Measurements from ENCODE around the gene FAF1.

FAF1 gene

DNA sequence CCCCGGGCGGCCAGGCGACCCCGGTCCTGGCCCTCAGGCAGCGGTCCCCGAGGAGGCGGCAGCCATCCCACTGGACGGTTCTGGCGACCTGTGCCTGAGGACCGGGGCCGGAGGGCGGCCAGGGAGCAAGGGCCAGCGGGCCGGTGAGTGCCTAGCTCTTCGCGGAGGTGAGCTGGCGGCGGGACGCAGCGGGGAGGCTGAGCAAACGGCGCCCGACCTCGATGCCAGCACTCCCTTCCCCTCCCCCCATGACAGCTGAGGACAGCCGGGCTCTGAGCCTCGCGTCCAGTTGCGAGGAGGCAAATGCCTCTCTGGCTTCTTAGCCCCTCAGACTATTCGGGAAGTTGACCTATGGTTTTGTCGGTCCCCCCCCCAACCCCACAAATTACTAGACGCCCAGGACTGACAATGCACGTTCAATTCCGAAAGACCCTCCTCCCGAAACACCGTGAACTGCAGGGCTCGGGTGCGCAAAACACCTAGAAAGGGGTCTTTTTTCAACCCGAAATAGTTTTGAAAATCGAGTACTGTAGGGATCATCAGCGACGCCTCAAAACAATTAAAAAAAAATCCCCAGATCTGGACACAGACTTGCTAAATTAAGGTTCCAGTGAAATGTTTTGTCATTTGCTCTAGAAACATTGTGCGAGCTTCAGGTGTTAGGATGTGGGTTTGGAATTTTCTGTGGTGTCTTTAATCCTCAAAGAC lies 18.2 kb upstream of the FAF1 start:
- DNase-seq (ENCODE audit: low read depth in 4 of 4, low spot score in 1 of 4) = no peak

DNA sequence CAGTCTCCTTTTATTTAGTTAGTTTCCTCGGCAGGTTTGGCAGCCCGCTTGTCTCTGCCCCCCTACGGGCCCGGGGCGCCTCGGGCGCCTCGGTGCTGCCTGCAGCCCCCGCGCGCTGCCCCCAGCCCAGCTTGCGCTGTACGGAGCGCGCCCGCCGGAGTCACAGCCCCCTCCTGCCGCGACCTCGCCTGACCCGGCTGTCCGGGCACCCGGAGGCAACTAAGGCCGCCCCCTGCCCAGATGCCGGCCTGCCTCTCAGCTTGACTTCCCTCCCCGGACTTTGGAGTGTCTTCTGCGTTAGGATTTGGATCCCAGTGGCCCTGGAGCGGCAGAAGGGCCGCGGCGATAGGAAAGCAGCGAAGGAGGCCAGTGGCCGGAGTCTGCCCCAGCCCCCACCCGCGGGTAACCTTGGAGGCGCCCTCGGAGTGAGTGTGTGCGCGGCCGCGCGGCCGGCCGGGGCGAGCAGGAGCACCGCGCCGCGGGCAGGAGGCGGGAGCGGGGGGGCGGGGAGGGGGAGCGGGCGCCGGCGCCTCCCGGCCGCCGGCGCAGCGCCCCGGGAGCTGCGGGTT lies 17.6 kb upstream of the FAF1 start:
- no peak for DNase-seq (ENCODE audit: low read depth in 4 of 4, low spot score in 1 of 4)

DNA sequence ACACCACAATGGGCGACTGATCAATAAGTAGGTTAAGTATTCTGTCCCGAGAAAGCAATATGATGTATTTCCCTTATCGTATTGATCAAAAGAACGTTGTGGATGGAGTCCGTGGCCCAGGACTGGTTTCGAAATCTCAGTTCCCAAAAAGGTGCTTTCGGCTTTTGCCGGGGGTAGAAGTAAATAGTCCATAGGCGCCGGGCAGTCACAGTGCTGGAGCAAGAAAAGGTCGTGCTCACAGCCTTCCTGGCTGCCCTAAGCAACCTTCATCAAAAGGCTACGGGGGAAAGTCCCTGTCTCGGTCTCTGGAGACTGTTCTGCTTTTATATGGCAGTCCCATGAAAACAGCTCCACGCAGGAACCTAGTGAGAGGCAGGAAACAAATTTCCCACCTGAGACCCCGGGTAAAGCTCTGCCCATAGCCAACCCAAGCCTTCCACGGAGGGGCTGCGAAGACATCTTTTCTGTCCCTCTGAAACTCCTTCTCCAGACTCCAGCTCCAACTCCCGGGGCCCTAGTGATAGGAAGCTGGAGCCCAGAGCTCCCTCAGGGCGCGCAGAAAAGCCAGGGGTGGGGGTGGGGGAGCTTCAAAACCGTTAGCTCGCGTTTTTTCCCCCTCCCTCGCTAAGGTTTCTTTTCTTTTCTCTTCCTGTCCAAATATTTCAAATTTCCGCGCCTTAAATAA lies 17.0 kb upstream of the FAF1 start:
- DNase-seq (ENCODE audit: low read depth in 4 of 4, low spot score in 1 of 4) = no peak

- no peak for DNase-seq (ENCODE audit: low read depth in 4 of 4, low spot score in 1 of 4)
Measured at GRCh38 chr1:50976111-50976889, 16.2 kb upstream of the FAF1 start.

DNA sequence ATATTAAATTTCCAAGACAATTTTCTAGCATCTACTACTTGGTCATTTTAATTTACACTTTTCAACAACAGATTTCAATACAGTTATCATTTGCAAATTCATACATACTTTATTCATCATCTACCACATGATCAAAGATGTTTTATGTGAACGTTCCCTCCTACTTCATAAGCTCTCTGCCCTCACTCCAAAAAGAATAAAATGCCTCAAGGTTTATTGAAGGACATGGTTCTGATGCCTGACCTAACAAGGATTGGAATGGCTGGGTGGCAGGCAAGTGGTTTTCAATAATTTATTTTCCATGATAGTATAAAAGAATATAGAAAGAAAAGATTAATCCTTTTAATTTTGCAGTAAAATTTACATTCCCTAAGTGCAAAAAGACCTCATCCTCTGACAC lies 15.4 kb upstream of the FAF1 start:
- no peak for DNase-seq (ENCODE audit: low read depth in 4 of 4, low spot score in 1 of 4)

DNA sequence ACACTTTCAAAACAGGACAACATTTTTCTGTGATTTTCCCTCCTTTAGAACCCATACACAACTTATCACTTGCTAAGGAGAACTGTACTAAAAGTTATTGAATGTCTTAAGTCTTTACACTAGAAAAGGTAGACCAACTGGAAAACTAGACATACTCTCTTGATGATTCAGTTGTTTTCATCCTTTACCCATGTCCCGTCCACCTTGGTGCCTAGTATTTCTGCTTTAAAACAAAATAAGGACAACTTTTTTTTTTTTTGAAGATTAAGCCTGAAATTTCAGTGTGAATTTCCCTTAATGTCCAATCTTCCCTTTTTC lies 14.5 kb upstream of the FAF1 start:
- DNase-seq (ENCODE audit: low read depth in 4 of 4, low spot score in 1 of 4) = no peak

- no peak for DNase-seq (ENCODE audit: low read depth in 4 of 4, low spot score in 1 of 4)
Measured at GRCh38 chr1:50973875-50974617, 14.0 kb upstream of the FAF1 start.

DNA sequence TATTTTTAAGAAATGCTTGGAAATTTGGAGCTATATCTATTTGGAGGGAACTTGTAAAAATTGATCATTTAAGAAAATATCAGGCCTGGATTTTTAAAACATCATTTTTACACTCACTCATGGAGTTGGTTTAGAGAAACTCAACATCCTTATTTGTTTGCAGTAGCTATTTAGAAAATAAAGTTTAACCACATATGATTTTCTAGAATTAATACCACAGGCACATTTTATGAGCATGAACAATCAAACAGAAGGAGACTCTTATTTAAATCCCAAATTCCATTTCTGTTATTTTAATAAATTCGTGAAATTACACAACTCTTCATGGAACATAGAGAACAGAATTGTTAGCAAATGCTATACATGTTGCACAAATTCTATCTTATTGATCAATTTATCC lies 13.2 kb upstream of the FAF1 start:
- no peak for DNase-seq (ENCODE audit: low read depth in 4 of 4, low spot score in 1 of 4)

DNA sequence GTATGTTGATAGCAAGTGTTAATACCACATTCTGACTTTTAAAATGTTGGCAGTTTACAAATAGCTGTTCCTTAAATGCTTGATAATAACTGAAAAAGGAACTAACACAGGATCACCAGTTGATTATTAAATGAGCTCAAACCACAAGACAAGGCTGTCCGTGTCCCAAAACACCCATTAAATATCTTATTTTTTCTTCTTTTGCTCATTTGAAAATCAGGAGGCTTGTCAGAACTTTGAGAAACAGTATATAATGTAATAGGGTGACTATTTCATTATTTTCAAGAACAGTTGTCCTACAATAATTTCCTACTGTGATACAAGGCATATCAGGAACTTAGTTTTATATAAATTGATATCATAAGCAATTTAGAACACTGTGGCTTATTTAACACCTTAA lies 12.7 kb upstream of the FAF1 start:
- DNase-seq (ENCODE audit: low read depth in 4 of 4, low spot score in 1 of 4) = no peak

- DNase-seq (ENCODE audit: low read depth in 4 of 4, low spot score in 1 of 4) = no peak
Measured at GRCh38 chr1:50971748-50972305, 11.8 kb upstream of the FAF1 start.

DNA sequence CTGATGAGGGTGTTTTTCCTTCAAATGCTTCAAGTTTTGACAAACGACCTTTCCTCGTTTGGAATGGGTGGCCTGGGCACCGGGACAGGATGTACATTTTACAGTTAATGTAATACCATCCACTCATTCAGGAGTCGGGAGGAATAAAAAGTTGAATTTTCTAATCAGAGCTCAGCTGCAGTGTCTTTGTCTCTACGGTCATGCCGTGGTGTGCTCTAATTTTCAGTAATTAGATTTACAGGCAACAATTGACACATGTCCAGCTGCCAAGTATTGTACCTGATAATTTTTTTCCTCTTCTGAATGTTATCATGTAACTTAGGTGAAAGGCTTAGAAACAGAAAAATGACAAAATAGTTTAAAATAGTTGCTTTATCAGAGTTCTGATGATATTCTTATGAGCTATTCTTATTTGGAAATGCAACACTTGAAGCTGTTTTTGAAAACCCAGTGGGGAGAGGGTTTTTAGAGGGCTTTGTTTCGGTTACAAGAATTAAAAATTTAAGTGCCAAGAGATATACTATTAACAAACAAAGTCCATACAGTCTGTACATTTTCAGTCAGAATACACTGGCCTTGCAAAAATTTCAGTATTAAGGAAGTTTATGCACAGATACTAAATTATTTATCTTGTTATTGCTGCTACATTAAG lies 11.0 kb upstream of the FAF1 start:
- DNase-seq (ENCODE audit: low read depth in 4 of 4, low spot score in 1 of 4) = no peak

DNA sequence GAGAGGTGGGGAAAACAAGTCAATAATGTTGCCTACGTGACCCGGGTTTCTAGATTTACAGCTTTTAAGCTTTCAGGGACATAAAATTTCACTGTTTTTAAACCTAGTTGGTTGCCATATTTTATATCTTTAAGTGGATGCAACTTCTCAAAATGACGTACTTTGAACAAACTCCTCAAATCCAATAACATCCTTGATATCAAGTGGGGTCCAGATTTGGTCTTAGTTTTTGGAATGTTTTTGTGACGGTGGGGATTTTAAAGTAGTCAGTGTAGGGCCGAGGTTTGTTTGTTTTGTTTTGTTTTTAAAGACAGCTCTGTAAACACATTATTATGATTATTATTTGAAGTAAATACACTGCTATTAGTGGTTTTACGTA lies 10.4 kb upstream of the FAF1 start:
- DNase-seq (ENCODE audit: low read depth in 4 of 4, low spot score in 1 of 4) = no peak

DNA sequence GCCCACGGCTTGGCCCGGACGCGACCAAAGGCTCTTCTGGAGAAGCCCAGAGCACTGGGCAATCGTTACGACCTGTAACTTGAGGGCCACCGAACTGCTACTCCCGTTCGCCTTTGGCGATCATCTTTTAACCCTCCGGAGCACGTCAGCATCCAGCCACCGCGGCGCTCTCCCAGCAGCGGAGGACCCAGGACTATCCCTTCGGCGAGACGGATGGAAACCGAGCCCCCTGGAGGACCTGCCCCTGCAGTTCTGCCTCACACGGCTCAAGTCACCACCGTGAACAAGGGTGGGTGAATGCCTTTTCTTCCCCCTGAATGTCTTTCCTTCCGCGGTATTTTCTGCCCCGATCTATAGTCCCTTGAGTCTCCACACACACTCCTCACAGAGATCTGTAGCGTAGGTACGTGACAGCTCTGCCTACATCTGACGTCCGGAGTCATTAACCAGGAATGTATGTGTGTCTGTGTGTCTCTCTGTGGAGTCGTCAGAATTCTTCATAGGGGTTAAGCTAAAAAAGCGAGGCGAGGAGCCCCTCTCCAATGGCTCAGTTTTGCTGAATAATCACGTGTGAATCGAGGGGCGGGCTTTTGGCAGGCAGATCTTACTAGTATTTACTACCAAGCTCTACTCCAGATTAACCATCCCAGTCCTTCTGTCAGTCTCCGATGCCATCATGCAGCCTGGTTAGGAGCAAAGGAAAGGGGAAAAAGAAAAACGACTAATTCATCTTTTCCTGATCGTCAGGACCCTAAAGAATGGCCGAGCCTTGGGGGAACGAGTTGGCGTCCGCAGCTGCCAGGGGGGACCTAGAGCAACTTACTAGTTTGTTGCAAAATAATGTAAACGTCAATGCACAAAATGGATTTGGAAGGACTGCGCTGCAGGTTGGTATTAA lies 9.8 kb upstream of the FAF1 start, which contains the start of gene CDKN2C:
CDKN2C (plus strand) TSS at position 635 of the 898 bp plus-strand sequence; CDS start at position 759, 124 bp downstream.
- no peak for DNase-seq (ENCODE audit: low read depth in 4 of 4, low spot score in 1 of 4)

DNA sequence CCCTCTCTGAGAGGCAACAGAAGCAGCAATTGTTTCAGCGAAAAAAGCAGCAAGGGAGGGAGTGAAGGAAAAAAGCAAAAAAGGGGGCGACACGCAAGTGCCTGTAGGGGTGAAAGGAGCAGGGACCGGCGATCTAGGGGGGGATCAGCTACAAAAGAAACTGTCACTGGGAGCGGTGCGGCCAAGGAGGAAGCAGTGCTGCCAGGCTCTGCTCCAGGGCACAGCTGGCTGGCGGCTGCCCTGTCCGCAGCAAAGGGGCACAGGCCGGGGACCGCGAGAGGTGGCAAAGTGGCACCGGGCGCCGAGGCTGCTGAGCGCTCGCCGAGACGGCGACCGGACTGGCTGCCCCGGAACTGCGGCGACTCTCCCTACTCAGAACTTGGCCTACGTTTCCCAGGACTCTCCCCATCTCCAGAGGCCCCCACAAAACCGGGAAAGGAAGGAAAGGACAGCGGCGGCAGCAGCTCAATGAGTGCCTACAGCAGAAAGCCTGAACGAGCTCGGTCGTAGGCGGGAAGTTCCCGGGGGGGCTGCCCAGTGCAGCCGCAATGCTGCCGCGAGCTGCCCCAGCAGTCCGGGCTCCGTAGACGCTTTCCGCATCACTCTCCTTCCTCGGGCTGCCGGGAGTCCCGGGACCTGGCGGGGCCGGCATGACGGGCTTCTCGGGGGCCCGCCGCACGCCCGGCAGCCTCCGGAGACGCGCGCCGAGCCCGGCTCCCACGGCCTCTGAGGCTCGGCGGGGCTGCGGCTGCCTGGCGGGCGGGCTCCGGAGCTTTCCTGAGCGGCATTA lies 8.9 kb upstream of the FAF1 start:
- no peak for DNase-seq (ENCODE audit: low read depth in 4 of 4, low spot score in 1 of 4)

DNA sequence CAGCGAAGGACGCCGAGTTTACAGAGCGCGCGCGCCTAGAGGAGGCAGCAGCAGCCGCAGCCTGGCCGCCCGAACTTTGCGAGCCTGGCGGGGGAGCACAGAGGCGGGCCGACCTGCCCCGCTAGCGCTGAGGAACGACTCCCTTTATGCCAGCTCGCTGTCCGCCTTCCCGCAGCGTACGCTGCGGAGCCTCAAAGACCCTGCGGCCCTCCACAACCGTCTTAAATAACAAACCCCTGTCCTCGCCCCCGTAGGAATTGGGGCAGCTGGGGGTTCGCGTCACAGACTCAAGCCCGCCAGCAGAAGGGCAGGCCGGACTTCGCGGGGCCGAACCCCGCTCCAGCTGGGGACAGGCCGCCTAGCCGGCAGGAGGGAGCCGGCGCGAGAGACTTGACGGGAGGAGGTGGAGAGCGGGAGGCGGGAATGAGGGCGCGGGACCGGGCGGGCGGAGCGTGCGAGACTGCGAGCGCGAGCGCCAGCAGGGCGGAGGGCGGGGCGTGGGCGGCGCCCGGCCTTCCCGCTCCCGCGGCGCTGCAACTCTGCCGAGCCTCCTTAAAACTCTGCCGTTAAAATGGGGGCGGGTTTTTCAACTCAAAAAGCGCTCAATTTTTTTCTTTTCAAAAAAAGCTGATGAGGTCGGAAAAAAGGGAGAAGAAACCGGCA lies 8.2 kb upstream of the FAF1 start:
- peak in 3 of 4 experiments; percentile 58 to 76 (median 72) for DNase-seq (ENCODE audit: low read depth in 4 of 4, low spot score in 1 of 4)

- DNase-seq (ENCODE audit: low read depth in 4 of 4, low spot score in 1 of 4) = no peak
Measured at GRCh38 chr1:50967416-50968157, 7.5 kb upstream of the FAF1 start.

DNA sequence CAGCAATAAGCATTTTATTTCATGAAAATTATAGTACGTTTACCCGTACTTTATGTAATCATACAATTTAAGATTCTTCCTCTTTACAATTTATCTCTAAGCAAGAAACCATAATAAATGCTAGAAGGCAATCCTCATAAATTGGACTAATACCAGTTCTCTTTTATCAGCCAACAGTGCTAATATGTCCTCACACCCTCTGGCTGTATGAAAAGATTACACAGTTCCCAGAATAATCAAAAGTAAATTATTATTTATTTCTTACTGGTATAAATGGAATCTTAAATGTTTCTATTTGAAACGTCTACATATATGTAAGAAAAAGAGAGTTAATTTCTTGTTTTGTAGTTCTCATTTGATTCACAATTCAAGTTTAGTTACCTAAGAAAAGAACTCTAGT lies 6.9 kb upstream of the FAF1 start:
- no peak for DNase-seq (ENCODE audit: low read depth in 4 of 4, low spot score in 1 of 4)

All from stimulated activated CD4-positive, alpha-beta T cell treated with anti-CD3 and anti-CD28 coated beads, Interleukin-1b, Interleukin-23, amount 100 ng/mL, for 24 hours (primary cell).